DOHH2 (cell line): ENCODE measurements around the gene CNTD1.

Source experiments
- H3F3A ChIP-seq: fragments of 200-600 bp; sonication (generic), shearing (Covaris generic); 2 replicates; pipeline ENCODE4 v1.6.0; 2016; ENCODE audit warnings: antibody characterized with exemption, mild to moderate bottlenecking; ENCODE audit not compliant: control insufficient read depth, insufficient read depth
- H3K27ac ChIP-seq: fragments of 200-600 bp; sonication (generic); 2 replicates; pipeline ENCODE4 v1.5.1; 2014; ENCODE audit warnings: low read depth, mild to moderate bottlenecking, low read length, moderate library complexity
- H3K27me3 ChIP-seq: fragments of 200-600 bp; sonication (generic); 2 replicates; pipeline ENCODE4 v1.6.1; 2014; ENCODE audit warnings: mild to moderate bottlenecking, low read length, mixed read lengths; ENCODE audit not compliant: control insufficient read depth
- H3K36me3 ChIP-seq: fragments of 200-600 bp; sonication (generic); 2 replicates; pipeline ENCODE4 v1.6.1; 2014; ENCODE audit warnings: mild to moderate bottlenecking, low read length, moderate library complexity, mixed read lengths; ENCODE audit not compliant: control insufficient read depth
- H3K4me1 ChIP-seq: fragments of 200-600 bp; sonication (generic); 2 replicates; pipeline ENCODE4 v1.6.1; 2014; ENCODE audit warnings: mild to moderate bottlenecking, low read length, mixed read lengths; ENCODE audit not compliant: control insufficient read depth
- H3K4me2 ChIP-seq: fragments of 200-600 bp; sonication (generic); 2 replicates; pipeline ENCODE4 v1.6.0; 2014; ENCODE audit warnings: mild to moderate bottlenecking, low read length, moderate library complexity
- H3K4me3 ChIP-seq: fragments of 200-600 bp; sonication (generic); 2 replicates; pipeline ENCODE4 v1.5.1; 2014; ENCODE audit warnings: mild to moderate bottlenecking, low read length, mixed read lengths
- H3K79me2 ChIP-seq: fragments of 200-600 bp; sonication (generic); 2 replicates; pipeline ENCODE4 v1.6.1; 2014; ENCODE audit warnings: mild to moderate bottlenecking, low read length, mixed read lengths; ENCODE audit not compliant: control insufficient read depth
- H3K9me2 ChIP-seq: fragments of 200-600 bp; sonication (generic); replicated peaks from 2 replicates; pipeline ENCODE4 v1.6.1; 2014; ENCODE audit warnings: mild to moderate bottlenecking, low read length, mixed read lengths; ENCODE audit not compliant: control insufficient read depth
- H3K9me3 ChIP-seq: fragments of 200-600 bp; sonication (generic); 2 replicates; pipeline ENCODE4 v1.6.1; 2014; ENCODE audit warnings: antibody characterized with exemption, low read length, mixed read lengths; ENCODE audit not compliant: control insufficient read depth, insufficient read depth
- H4K20me1 ChIP-seq: fragments of 200-600 bp; sonication (generic); 2 replicates; pipeline ENCODE4 v1.6.0; 2014; ENCODE audit warnings: low read depth, mild to moderate bottlenecking, antibody characterized with exemption, low read length, moderate library complexity; ENCODE audit not compliant: control insufficient read depth, insufficient read depth
- EZH2phosphoT487 ChIP-seq: fragments of 200-600 bp; sonication (generic); IDR thresholded peaks from 2 replicates; pipeline ENCODE4 v1.6.1; 2017; ENCODE audit warnings: borderline replicate concordance, mild to moderate bottlenecking, antibody characterized with exemption, low read length, moderate library complexity, mixed read lengths
- TF ChIP-seq, protein P1 (sequence below): fragments of 200-600 bp; sonication (generic); IDR thresholded peaks from one replicate; pipeline ENCODE4 v1.5.1; 2014; ENCODE audit warnings: antibody characterized with exemption, mild to moderate bottlenecking, low read depth, low read length; ENCODE audit not compliant: poor library complexity, severe bottlenecking

Gene CNTD1

GRCh38 chr17:42803074-42803883, 4.6 kb downstream of the CNTD1 start:
- peaks cover 5% of the 10 kb centered on the region for H3K4me1 ChIP-seq
- H3K9me3 ChIP-seq = no peaks in the 10 kb centered on the region
- H3K27ac ChIP-seq = no peak overlapping the region
- H3F3A ChIP-seq = no peaks in the 10 kb centered on the region
- no peak overlapping the region for H3K4me2 ChIP-seq
- no peaks in the 10 kb centered on the region for H4K20me1 ChIP-seq
- H3K9me2 ChIP-seq = no peaks in the 10 kb centered on the region
- peaks cover 18% of the 10 kb centered on the region for H3K27me3 ChIP-seq
- no peak overlapping the region for H3K4me3 ChIP-seq
- TF ChIP-seq, protein P1, sequence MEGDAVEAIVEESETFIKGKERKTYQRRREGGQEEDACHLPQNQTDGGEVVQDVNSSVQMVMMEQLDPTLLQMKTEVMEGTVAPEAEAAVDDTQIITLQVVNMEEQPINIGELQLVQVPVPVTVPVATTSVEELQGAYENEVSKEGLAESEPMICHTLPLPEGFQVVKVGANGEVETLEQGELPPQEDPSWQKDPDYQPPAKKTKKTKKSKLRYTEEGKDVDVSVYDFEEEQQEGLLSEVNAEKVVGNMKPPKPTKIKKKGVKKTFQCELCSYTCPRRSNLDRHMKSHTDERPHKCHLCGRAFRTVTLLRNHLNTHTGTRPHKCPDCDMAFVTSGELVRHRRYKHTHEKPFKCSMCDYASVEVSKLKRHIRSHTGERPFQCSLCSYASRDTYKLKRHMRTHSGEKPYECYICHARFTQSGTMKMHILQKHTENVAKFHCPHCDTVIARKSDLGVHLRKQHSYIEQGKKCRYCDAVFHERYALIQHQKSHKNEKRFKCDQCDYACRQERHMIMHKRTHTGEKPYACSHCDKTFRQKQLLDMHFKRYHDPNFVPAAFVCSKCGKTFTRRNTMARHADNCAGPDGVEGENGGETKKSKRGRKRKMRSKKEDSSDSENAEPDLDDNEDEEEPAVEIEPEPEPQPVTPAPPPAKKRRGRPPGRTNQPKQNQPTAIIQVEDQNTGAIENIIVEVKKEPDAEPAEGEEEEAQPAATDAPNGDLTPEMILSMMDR = no peak
- TF ChIP-seq EZH2phosphoT487 = no peak
- H3K36me3 ChIP-seq = no peaks in the 10 kb centered on the region
- H3K79me2 ChIP-seq = no peaks in the 10 kb centered on the region

- H4K20me1 ChIP-seq = no peaks in the 10 kb centered on the region
- H3K4me1 ChIP-seq = no peaks in the 10 kb centered on the region
- peaks cover 18% of the 10 kb centered on the region for H3K27me3 ChIP-seq
- H3K27ac ChIP-seq = no peak overlapping the region
- H3K4me2 ChIP-seq = no peak overlapping the region
- H3K79me2 ChIP-seq = no peaks in the 10 kb centered on the region
- no peaks in the 10 kb centered on the region for H3K9me3 ChIP-seq
- peaks cover 4% of the 10 kb centered on the region; the same call in 1 of the 2 replicates for H3F3A ChIP-seq
- no peaks in the 10 kb centered on the region for H3K9me2 ChIP-seq
- TF ChIP-seq, protein P1 = no peak
- TF ChIP-seq EZH2phosphoT487 = no peak
- H3K4me3 ChIP-seq = no peak overlapping the region
- peaks cover 9% of the 10 kb centered on the region for H3K36me3 ChIP-seq
Measured at GRCh38 chr17:42804918-42805367, 6.3 kb downstream of the CNTD1 start.

- Histone ChIP-seq H3K27ac (no peak overlapping the region), H3K36me3 (peaks cover 22% of the 10 kb centered on the region), H4K20me1 (no peaks in the 10 kb centered on the region), H3K4me2 (no peak overlapping the region), H3K9me3 (no peaks in the 10 kb centered on the region), H3K4me1 (no peaks in the 10 kb centered on the region), H3F3A (peaks cover 8% of the 10 kb centered on the region), H3K4me3 (no peak overlapping the region), H3K79me2 (no peaks in the 10 kb centered on the region), H3K9me2 (no peaks in the 10 kb centered on the region), H3K27me3 (peaks cover 18% of the 10 kb centered on the region)
- TF ChIP-seq, protein P1 = no peak
- TF ChIP-seq EZH2phosphoT487 = no peak
Measured at GRCh38 chr17:42806249-42806648, 7.6 kb downstream of the CNTD1 start.
